Colonic mucosa (tissue), 4 donors: ENCODE measurements around the gene SCGB1A1. TPM values are rescaled to one million over a fixed set of nuclear protein-coding genes. Genes with fewer than 3 reads are reported as not detected.

Source experiments
- DNase-seq: peaks from one replicate; pipeline ENCODE4 v3.0.0-alpha.2; 2020
- H3K27ac ChIP-seq: fragments of 200-600 bp; one replicate; pipeline ENCODE4 v1.8.0; 2021
- H3K27me3 ChIP-seq: fragments of 200-600 bp; one replicate; pipeline ENCODE4 v1.8.0; 2021
- H3K36me3 ChIP-seq: fragments of 200-600 bp; one replicate; pipeline ENCODE4 v1.8.0; 2021
- H3K4me1 ChIP-seq: fragments of 200-600 bp; one replicate; pipeline ENCODE4 v1.8.0; 2021; ENCODE audit warnings: mild to moderate bottlenecking
- H3K4me3 ChIP-seq: fragments of 200-600 bp; one replicate; pipeline ENCODE4 v1.8.0; 2021
- H3K9ac ChIP-seq, 2 donors: one replicate each; pipeline ENCODE4 v1.7.0; 2013; ENCODE audit warnings: control low read depth in 2 of 2, low read depth in 2 of 2, low read length in 2 of 2
- H3K9me3 ChIP-seq: fragments of 200-600 bp; one replicate; pipeline ENCODE4 v1.8.0; 2021
- intact Hi-C: fragments of 100-400 bp; cut with DNase I; formaldehyde crosslinking; loops from one replicate; pipeline ENCODE4 v1.14.1; 2022
- total RNA-seq, 2 donors: library from RNA; stranded (reverse); fragmentation: NEBNext Ultra II Directional in 1 of 2; extraction: Animal tissue kit (Norgen Biotek cat#: 25700) in 1 of 2; gene quantifications; one replicate each; pipeline ENCODE4 v1.2.1, GENCODE V29; 2021
- TF ChIP-seq, protein P1 (sequence below): fragments of 200-600 bp; IDR thresholded peaks from one replicate; pipeline ENCODE4 v1.8.0; 2022; ENCODE audit warnings: antibody characterized with exemption, mild to moderate bottlenecking
- donor health status: healthy.
- donor health status: DM: no; HTN: no; CAD: no.
- donor health status: DM: no; HTN: no; CAD: no.

Gene SCGB1A1
- total RNA-seq, 2 donors from 2014 or later = 2.3 TPM; not detected in 1

- Histone ChIP-seq H3K9ac (peak overlapping the region; percentile 33 to 36), H3K27ac (peak overlapping the region; percentile 47), H3K36me3 (no peaks in the 10 kb centered on the region), H3K4me3 (no peak overlapping the region), H3K27me3 (no peaks in the 10 kb centered on the region), H3K4me1 (no peaks in the 10 kb centered on the region), H3K9me3 (no peaks in the 10 kb centered on the region)
- TF ChIP-seq, protein P1, sequence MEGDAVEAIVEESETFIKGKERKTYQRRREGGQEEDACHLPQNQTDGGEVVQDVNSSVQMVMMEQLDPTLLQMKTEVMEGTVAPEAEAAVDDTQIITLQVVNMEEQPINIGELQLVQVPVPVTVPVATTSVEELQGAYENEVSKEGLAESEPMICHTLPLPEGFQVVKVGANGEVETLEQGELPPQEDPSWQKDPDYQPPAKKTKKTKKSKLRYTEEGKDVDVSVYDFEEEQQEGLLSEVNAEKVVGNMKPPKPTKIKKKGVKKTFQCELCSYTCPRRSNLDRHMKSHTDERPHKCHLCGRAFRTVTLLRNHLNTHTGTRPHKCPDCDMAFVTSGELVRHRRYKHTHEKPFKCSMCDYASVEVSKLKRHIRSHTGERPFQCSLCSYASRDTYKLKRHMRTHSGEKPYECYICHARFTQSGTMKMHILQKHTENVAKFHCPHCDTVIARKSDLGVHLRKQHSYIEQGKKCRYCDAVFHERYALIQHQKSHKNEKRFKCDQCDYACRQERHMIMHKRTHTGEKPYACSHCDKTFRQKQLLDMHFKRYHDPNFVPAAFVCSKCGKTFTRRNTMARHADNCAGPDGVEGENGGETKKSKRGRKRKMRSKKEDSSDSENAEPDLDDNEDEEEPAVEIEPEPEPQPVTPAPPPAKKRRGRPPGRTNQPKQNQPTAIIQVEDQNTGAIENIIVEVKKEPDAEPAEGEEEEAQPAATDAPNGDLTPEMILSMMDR = no peak
- intact Hi-C loops = loop anchor here (5.0 kb wide), 1 partner anchor 156 kb away; no protein-coding TSS in a partner anchor
- no peak for DNase-seq
Observed at GRCh38 chr11:62401356-62401755, 17.5 kb upstream of the SCGB1A1 start.

DNA sequence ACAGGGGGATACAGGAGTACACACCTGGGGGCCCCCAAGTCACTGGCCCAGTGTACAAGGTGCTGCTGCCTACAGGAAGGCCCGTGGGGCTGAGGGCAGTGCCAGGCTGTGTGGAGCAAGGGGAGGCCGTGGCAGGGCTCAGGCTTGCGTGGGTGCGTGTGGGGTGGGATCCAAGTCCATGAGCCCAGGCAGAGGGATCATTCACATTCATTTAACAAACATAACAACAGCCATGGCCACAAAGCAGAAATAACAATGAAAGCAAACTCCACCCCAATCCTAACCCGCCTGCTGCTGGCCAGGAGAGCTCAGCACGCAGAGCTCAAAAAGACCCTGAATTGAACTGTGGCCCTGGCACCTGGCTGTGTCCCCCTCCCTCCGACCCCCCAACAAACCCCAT, 17.0 kb upstream of the SCGB1A1 start:
- no peak for DNase-seq
- H3K9me3 ChIP-seq = no peaks in the 10 kb centered on the region

DNA sequence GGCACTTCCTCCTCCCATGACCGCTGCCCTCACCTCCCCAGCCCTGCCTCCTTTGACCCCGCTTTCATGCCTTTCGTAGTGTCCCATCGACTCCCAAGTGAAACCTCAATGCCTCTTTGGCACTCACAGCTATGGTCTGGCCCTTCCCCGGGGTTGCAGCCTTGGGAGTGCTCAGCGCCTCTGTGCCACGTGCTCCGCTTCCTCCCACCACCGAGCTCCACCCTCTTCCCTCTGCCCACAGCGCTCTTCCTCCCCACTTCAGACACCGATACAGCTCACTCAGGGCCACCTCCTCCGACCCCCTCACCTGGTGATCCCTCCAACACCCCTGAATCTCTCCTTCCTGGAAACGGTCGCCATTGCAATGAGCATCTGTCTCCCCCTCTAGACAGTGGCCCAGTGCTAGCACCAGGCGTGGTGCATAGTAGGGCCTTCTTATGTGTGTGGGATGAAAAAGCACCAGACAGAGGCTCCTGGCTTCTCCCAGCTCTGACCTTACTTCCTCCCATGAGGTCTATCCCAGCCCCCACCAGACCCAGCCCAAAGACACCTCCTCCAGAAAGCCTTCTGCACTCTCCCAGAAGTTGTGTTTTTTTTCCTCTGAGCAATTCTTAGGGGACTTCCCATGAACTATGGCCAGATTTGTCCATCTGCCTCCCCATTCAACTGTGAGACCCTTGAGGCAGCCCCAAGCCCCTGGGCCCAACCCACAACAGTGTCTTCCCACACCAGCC, 16.4 kb upstream of the SCGB1A1 start:
- Histone ChIP-seq H3K9ac (peak overlapping the region; percentile 33 to 59), H3K27ac (peak overlapping the region; percentile 47), H3K4me1 (no peaks in the 10 kb centered on the region), H3K27me3 (no peaks in the 10 kb centered on the region), H3K36me3 (no peaks in the 10 kb centered on the region), H3K9me3 (no peaks in the 10 kb centered on the region), H3K4me3 (no peak overlapping the region)
- peak; percentile 61 for DNase-seq
- TF ChIP-seq, protein P1 = no peak
- intact Hi-C loops = loop anchor here (5.0 kb wide), 1 partner anchor 155 kb away; no protein-coding TSS in a partner anchor

More for the DNA sequence above, 17.0 kb upstream of the SCGB1A1 start:
- Histone ChIP-seq H3K27ac (peak overlapping the region; percentile 47), H3K9ac (peak overlapping the region; percentile 33 to 36), H3K36me3 (no peaks in the 10 kb centered on the region), H3K27me3 (no peaks in the 10 kb centered on the region), H3K4me3 (no peak overlapping the region), H3K4me1 (no peaks in the 10 kb centered on the region)
- intact Hi-C loops = loop anchor here (5.0 kb wide), 1 partner anchor 155 kb away; no protein-coding TSS in a partner anchor
- TF ChIP-seq, protein P1 = no peak

- H3K4me1 ChIP-seq = no peaks in the 10 kb centered on the region
- no peak overlapping the region for H3K4me3 ChIP-seq
- intact Hi-C loops = loop anchor here (5.0 kb wide), 1 partner anchor 154 kb away; no protein-coding TSS in a partner anchor
- TF ChIP-seq, protein P1 = no peak
- H3K27me3 ChIP-seq = no peaks in the 10 kb centered on the region
- H3K9me3 ChIP-seq = no peaks in the 10 kb centered on the region
- no peak overlapping the region for H3K9ac ChIP-seq
- no peaks in the 10 kb centered on the region for H3K36me3 ChIP-seq
- H3K27ac ChIP-seq = no peak overlapping the region
- no peak for DNase-seq
Observed at GRCh38 chr11:62402960-62403730, 15.7 kb upstream of the SCGB1A1 start.

DNA sequence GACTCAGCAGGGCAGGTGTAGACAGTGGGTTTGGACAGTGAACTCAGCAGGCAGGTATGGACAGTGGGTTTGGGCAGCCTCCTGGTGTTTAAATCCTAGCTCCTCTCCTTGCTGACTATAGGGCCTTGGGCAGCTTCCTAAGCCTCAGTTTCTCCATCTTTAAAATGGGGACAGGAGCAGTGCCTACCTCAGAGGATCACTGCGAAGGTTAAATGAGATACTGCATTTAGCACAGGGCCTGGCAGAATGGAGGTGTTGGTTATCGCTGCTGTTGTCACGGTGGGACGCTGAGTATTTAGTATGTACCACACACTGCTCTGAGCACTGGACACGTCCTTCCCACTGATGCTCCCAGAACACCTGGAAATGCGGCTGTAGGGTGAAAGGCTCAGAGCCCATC, 14.4 kb upstream of the SCGB1A1 start:
- Histone ChIP-seq H3K36me3 (no peaks in the 10 kb centered on the region), H3K4me3 (no peak overlapping the region), H3K4me1 (no peaks in the 10 kb centered on the region), H3K9me3 (no peaks in the 10 kb centered on the region), H3K9ac (no peak overlapping the region), H3K27ac (no peak overlapping the region), H3K27me3 (no peaks in the 10 kb centered on the region)
- intact Hi-C loops = loop anchor here (5.0 kb wide), 1 partner anchor 153 kb away; no protein-coding TSS in a partner anchor
- TF ChIP-seq, protein P1 = no peak
- DNase-seq = no peak
